ENCODE measurements around the gene SEH1L.

GRCh38 chr18:13032173-13032572, 84.4 kb downstream of the SEH1L start:
- TF ChIP-seq CTCF (IDR thresholded peaks at IDR 0.05 in 2 of 3, conservative IDR thresholded peaks at IDR 0.05 in 1 of 3; ENCODE audit: control insufficient read depth in 2 of 3, extremely low read depth in 1 of 3, insufficient read depth in 1 of 3, low read depth in 3 of 3, low read length in 3 of 3) (no peak), MXI1 (IDR thresholded peaks at IDR 0.05; ENCODE audit: low read depth, low read length) (no peak), TCF12 (IDR thresholded peaks at IDR 0.05; ENCODE audit: low read depth, low read length) (no peak), YY1 (IDR thresholded peaks at IDR 0.05; ENCODE audit: low read depth, low read length) (no peak), REST (IDR thresholded peaks at IDR 0.05; ENCODE audit: low read depth, low read length) (no peak), EZH2 (IDR thresholded peaks at IDR 0.05; ENCODE audit: borderline replicate concordance, control insufficient read depth, low read depth, low read length) (no peak), E4F1 (IDR thresholded peaks at IDR 0.05; ENCODE audit: borderline replicate concordance, partially characterized antibody) (no peak), MTA3 (IDR thresholded peaks at IDR 0.05; ENCODE audit: borderline replicate concordance, low read length) (no peak), SPI1 (IDR thresholded peaks at IDR 0.05; ENCODE audit: borderline replicate concordance, insufficient read depth, low read depth, low read length) (no peak)
